Smooth muscle cell (in vitro differentiated cells): ENCODE data around the gene NEDD9. TPM values are rescaled to one million over a fixed set of nuclear protein-coding genes. Genes with fewer than 3 reads are reported as not detected.

ENCODE experiments used
- DNase-seq: peaks from one replicate; lab custom pipeline; 2025; ENCODE audit not compliant: unreplicated experiment; lab: John Stamatoyannopoulos, UW
- H2AFZ ChIP-seq: fragments of 200-600 bp; sonication (generic); 2 replicates; pipeline ENCODE4 v1.6.0; 2016; ENCODE audit warnings: antibody characterized with exemption, low read depth, mild to moderate bottlenecking
- H3F3A ChIP-seq: fragments of 200-600 bp; sonication (generic); 2 replicates; pipeline ENCODE4 v1.6.0; 2017; ENCODE audit warnings: antibody characterized with exemption, low read depth
- H3K27ac ChIP-seq: fragments of 200-600 bp; sonication (generic); 2 replicates; pipeline ENCODE4 v1.5.1; 2016; ENCODE audit warnings: low read depth, mild to moderate bottlenecking
- H3K27me3 ChIP-seq: fragments of 200-600 bp; sonication (generic); 2 replicates; pipeline ENCODE4 v1.6.1; 2016; ENCODE audit warnings: low read depth, mild to moderate bottlenecking
- H3K36me3 ChIP-seq: fragments of 200-600 bp; sonication (generic); 2 replicates; pipeline ENCODE4 v1.5.1; 2016; ENCODE audit warnings: low read depth
- H3K4me1 ChIP-seq: fragments of 200-600 bp; sonication (generic); 2 replicates; pipeline ENCODE4 v1.5.1; 2016; ENCODE audit warnings: low read depth
- H3K4me2 ChIP-seq: fragments of 200-600 bp; sonication (generic); 2 replicates; pipeline ENCODE4 v1.6.0; 2016; ENCODE audit warnings: mild to moderate bottlenecking
- H3K4me3 ChIP-seq: fragments of 200-600 bp; sonication (generic); 2 replicates; pipeline ENCODE4 v1.5.1; 2016; ENCODE audit warnings: mild to moderate bottlenecking
- H3K79me2 ChIP-seq: fragments of 200-600 bp; sonication (generic); 2 replicates; pipeline ENCODE4 v1.6.0; 2016; ENCODE audit warnings: low read depth, mild to moderate bottlenecking
- H3K9ac ChIP-seq: fragments of 200-600 bp; sonication (generic); 2 replicates; pipeline ENCODE4 v1.6.0; 2016; ENCODE audit warnings: low read depth
- H3K9me3 ChIP-seq: fragments of 200-600 bp; sonication (generic); replicated peaks from 2 replicates; pipeline ENCODE4 v1.5.1; 2016; ENCODE audit warnings: low read depth
- H4K20me1 ChIP-seq: fragments of 200-600 bp; sonication (generic); 2 replicates; pipeline ENCODE4 v1.6.0; 2016; ENCODE audit warnings: low read depth
- CTCF ChIP-seq: fragments of 200-600 bp; sonication (generic); IDR thresholded peaks from 2 replicates; pipeline ENCODE4 v1.5.1; 2017; ENCODE audit warnings: borderline replicate concordance, mild to moderate bottlenecking, antibody characterized with exemption; ENCODE audit not compliant: insufficient read depth, poor library complexity, severe bottlenecking
- WGBS: methylation state at CpG from one replicate; pipeline ENCODE4 v1.1.7; 2016; ENCODE audit warnings: low lambda C conversion rate; 5-methylcytosine and 5-hydroxymethylcytosine counted together
- polyA plus RNA-seq: library from polyadenylated mRNA; unstranded; fragments of >200 nt; fragmentation: Nextera tagmentation; extraction: Ambion mirVana; gene quantifications from 2 replicates; pipeline ENCODE4 v1.2.1, GENCODE V29; 2016
- total RNA-seq: library from RNA; depleted of rRNA; stranded (reverse); fragments of >200 nt; gene quantifications from 2 replicates; pipeline ENCODE4 v1.2.3, GENCODE V29; 2014

The NEDD9 gene
- total and polyA plus RNA-seq, 2 experiments from 2014 or later = 85.6 to 127 TPM

DNA sequence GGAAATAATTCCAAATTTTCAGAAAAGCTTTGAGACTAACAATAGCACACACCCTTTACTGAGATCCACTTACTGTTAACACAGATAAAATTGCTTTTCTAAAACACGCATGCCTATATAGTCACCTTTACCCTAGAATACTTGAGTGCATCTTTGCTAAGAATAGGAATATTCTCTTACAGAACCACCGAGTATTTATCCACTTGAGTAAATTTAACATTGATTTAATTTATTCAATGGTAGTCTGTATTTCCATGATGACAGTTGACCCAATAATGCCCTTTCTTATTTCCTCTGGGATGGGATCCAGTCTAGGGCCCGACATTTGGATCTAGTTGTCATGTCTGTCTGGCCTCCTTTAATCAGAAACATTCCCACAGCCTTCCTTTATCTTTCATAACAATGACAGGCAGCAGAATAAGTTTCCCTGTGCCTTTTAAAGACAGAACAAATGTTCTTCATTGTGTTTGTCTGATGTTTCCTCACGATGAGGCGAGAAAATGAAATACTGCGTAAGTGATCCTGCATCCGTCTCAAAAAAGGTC lies 64.3 kb downstream of the NEDD9 start:
- no peaks in the 10 kb centered on the region for H3K27me3 ChIP-seq
- DNase-seq = no peak
- H3K79me2 ChIP-seq = no peaks in the 10 kb centered on the region
- no peak overlapping the region for H3K4me2 ChIP-seq
- no peak overlapping the region for H3K27ac ChIP-seq
- H3F3A ChIP-seq = peaks cover 3% of the 10 kb centered on the region
- H3K4me3 ChIP-seq = no peak overlapping the region
- no peak overlapping the region for H2AFZ ChIP-seq
- H3K9ac ChIP-seq = no peak overlapping the region
- H3K9me3 ChIP-seq = no peaks in the 10 kb centered on the region
- 86% methylated on average over 7 of the region's 7 CpGs for WGBS
- no peak for TF ChIP-seq CTCF
- peaks cover 4% of the 10 kb centered on the region for H3K4me1 ChIP-seq
- no peaks in the 10 kb centered on the region for H4K20me1 ChIP-seq
- no peaks in the 10 kb centered on the region for H3K36me3 ChIP-seq

DNA sequence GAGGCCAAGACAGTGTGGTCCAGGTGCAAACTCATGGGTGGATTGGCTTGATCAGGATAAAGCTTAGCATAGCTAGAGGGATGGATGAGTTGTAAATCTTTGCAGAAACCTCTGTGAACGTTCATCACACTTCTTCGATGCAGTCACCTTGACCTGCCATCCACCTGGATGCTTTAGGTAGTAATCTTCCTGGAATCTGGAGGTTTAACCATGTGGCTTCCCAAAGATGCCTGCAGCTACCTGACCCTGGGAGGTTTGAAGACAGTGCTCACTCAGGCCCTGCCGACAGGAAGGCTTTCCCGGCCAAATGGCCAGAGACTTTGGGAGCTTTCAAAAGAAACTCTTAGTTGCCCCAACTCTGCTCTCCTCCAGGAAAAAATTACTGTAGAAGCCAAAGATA lies 65.5 kb downstream of the NEDD9 start:
- no peak for DNase-seq
- H4K20me1 ChIP-seq = no peaks in the 10 kb centered on the region
- no peak overlapping the region for H3K4me2 ChIP-seq
- no peak overlapping the region for H3K9ac ChIP-seq
- H3K79me2 ChIP-seq = no peaks in the 10 kb centered on the region
- no peak overlapping the region for H2AFZ ChIP-seq
- no peaks in the 10 kb centered on the region for H3K27me3 ChIP-seq
- H3K4me3 ChIP-seq = no peak overlapping the region
- no peaks in the 10 kb centered on the region for H3F3A ChIP-seq
- no peaks in the 10 kb centered on the region for H3K4me1 ChIP-seq
- WGBS = 42% methylated on average over 4 of the region's 4 CpGs
- no peak overlapping the region for H3K27ac ChIP-seq
- no peaks in the 10 kb centered on the region for H3K36me3 ChIP-seq
- TF ChIP-seq CTCF = no peak
- H3K9me3 ChIP-seq = no peaks in the 10 kb centered on the region

GRCh38 chr6:11164717-11165646 lies 67.5 kb downstream of the NEDD9 start:
- no peaks in the 10 kb centered on the region for H4K20me1 ChIP-seq
- no peaks in the 10 kb centered on the region for H3F3A ChIP-seq
- H3K9ac ChIP-seq = no peak overlapping the region
- H3K79me2 ChIP-seq = no peaks in the 10 kb centered on the region
- WGBS = 85% methylated on average over 20 of the region's 20 CpGs
- TF ChIP-seq CTCF = no peak
- no peak for DNase-seq
- H2AFZ ChIP-seq = no peak overlapping the region
- no peaks in the 10 kb centered on the region for H3K27me3 ChIP-seq
- no peaks in the 10 kb centered on the region for H3K9me3 ChIP-seq
- no peak overlapping the region for H3K4me2 ChIP-seq
- no peaks in the 10 kb centered on the region for H3K36me3 ChIP-seq
- peaks cover 10% of the 10 kb centered on the region for H3K4me1 ChIP-seq
- no peak overlapping the region for H3K27ac ChIP-seq
- H3K4me3 ChIP-seq = no peak overlapping the region

- no peaks in the 10 kb centered on the region for H3K79me2 ChIP-seq
- 92% methylated on average over 2 of the region's 2 CpGs for WGBS
- no peak for TF ChIP-seq CTCF
- no peak overlapping the region for H3K4me2 ChIP-seq
- H3K9ac ChIP-seq = no peak overlapping the region
- no peak overlapping the region for H3K4me3 ChIP-seq
- H4K20me1 ChIP-seq = no peaks in the 10 kb centered on the region
- no peaks in the 10 kb centered on the region for H3F3A ChIP-seq
- DNase-seq = no peak
- H3K4me1 ChIP-seq = peaks cover 10% of the 10 kb centered on the region
- H3K27me3 ChIP-seq = no peaks in the 10 kb centered on the region
- H2AFZ ChIP-seq = no peak overlapping the region
- H3K36me3 ChIP-seq = no peaks in the 10 kb centered on the region
- no peaks in the 10 kb centered on the region for H3K9me3 ChIP-seq
- H3K27ac ChIP-seq = no peak overlapping the region
Measured at GRCh38 chr6:11163932-11164331, 68.5 kb downstream of the NEDD9 start.
